OCI-LY1 (cell line): ENCODE measurements around the gene FREM3.

Experiments
- H2AFZ ChIP-seq: fragments of 200-600 bp; sonication (generic), shearing (Covaris generic); 2 replicates; pipeline ENCODE4 v1.6.0; 2014; ENCODE audit warnings: antibody characterized with exemption, mild to moderate bottlenecking, low read length
- H3F3A ChIP-seq: fragments of 200-600 bp; sonication (generic), shearing (Covaris generic); 2 replicates; pipeline ENCODE4 v1.6.0; 2014; ENCODE audit warnings: mild to moderate bottlenecking, antibody characterized with exemption, low read length, moderate library complexity; ENCODE audit not compliant: insufficient read depth
- H3K27ac ChIP-seq: fragments of 200-600 bp; sonication (generic); 2 replicates; pipeline ENCODE4 v1.5.1; 2014; ENCODE audit warnings: low read length, mixed run types, mild to moderate bottlenecking, low read depth; ENCODE audit not compliant: poor library complexity, severe bottlenecking
- H3K27me3 ChIP-seq: fragments of 200-600 bp; sonication (generic); 2 replicates; pipeline ENCODE4 v1.6.0; 2014; ENCODE audit warnings: antibody characterized with exemption, mild to moderate bottlenecking, low read length, moderate library complexity; ENCODE audit not compliant: insufficient read depth
- H3K36me3 ChIP-seq: fragments of 200-600 bp; sonication (generic); 2 replicates; pipeline ENCODE4 v1.6.1; 2014; ENCODE audit warnings: mild to moderate bottlenecking, antibody characterized with exemption, low read length, moderate library complexity, mixed read lengths; ENCODE audit not compliant: insufficient read depth
- H3K4me1 ChIP-seq: fragments of 200-600 bp; sonication (generic); 2 replicates; pipeline ENCODE4 v1.5.1; 2014; ENCODE audit warnings: mild to moderate bottlenecking, low read length, moderate library complexity; ENCODE audit not compliant: insufficient read depth, severe bottlenecking
- H3K4me2 ChIP-seq: fragments of 200-600 bp; sonication (generic), shearing (Covaris generic); 2 replicates; pipeline ENCODE4 v1.6.1; 2014; ENCODE audit warnings: low read length
- H3K4me3 ChIP-seq: fragments of 200-600 bp; sonication (generic); 2 replicates; pipeline ENCODE4 v1.5.1; 2014; ENCODE audit warnings: low read length, low read depth, mild to moderate bottlenecking, mixed read lengths; ENCODE audit not compliant: poor library complexity, severe bottlenecking
- H3K79me2 ChIP-seq: fragments of 200-600 bp; shearing (Covaris generic); 2 replicates; pipeline ENCODE4 v1.6.1; 2016; ENCODE audit warnings: mixed run types, low read length, mixed read lengths; ENCODE audit not compliant: insufficient read depth
- H3K9ac ChIP-seq: fragments of 200-600 bp; sonication (generic), shearing (Covaris generic); 2 replicates; pipeline ENCODE4 v1.6.1; 2014; ENCODE audit warnings: mild to moderate bottlenecking, low read length, mixed read lengths
- H3K9me2 ChIP-seq: fragments of 200-600 bp; sonication (generic), shearing (Covaris generic); 2 replicates; pipeline ENCODE4 v1.6.1; 2014; ENCODE audit warnings: low read depth, mild to moderate bottlenecking, low read length, mixed read lengths
- H3K9me3 ChIP-seq: fragments of 200-600 bp; shearing (Covaris generic); 2 replicates; pipeline ENCODE4 v1.6.1; 2014; ENCODE audit warnings: low read length, mixed read lengths
- H4K20me1 ChIP-seq: fragments of 200-600 bp; sonication (generic), shearing (Covaris generic); 2 replicates; pipeline ENCODE4 v1.6.0; 2016; ENCODE audit warnings: mild to moderate bottlenecking, low read length; ENCODE audit not compliant: insufficient read depth
- CTCF ChIP-seq: fragments of 200-600 bp; sonication (generic), shearing (Covaris generic); IDR thresholded peaks from 2 replicates; pipeline ENCODE4 v1.5.1; 2017; ENCODE audit warnings: mild to moderate bottlenecking, antibody characterized with exemption, low read length, moderate library complexity, mixed read lengths
- EZH2 ChIP-seq: fragments of 200-600 bp; sonication (generic), shearing (Covaris generic); IDR thresholded peaks from 2 replicates; pipeline ENCODE4 v1.8.0; 2017; ENCODE audit warnings: borderline replicate concordance, mixed run types, mild to moderate bottlenecking, antibody characterized with exemption, low read length, moderate library complexity, mixed read lengths

The FREM3 gene

DNA sequence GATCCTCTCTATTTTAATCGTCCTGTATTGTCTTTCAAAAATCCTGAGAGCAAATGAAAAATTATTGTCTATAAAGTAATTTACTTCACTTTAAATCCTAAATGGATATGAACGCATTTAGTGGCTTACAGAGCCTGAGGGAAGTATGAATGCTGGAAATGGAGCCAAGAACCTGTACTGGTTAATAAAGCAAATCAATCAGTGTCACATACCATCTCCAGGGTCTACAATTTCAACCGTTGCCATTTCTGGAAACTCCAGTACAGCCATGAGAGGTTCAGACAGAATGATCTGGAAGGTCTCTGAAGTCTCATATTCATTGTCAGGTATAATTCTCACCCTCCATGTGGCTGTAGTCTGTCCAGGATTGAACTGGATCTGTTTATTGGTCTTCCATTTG, 76.6 kb downstream of the FREM3 start:
- Histone ChIP-seq H3K27me3 (no peaks in the 10 kb centered on the region), H3K9ac (no peak overlapping the region), H3K4me2 (no peak overlapping the region), H3K79me2 (no peaks in the 10 kb centered on the region), H4K20me1 (no peaks in the 10 kb centered on the region), H3K9me2 (no peaks in the 10 kb centered on the region), H3K27ac (no peak overlapping the region), H2AFZ (no peak overlapping the region), H3F3A (no peaks in the 10 kb centered on the region), H3K36me3 (no peaks in the 10 kb centered on the region), H3K4me3 (no peak overlapping the region), H3K9me3 (no peaks in the 10 kb centered on the region), H3K4me1 (no peaks in the 10 kb centered on the region)
- no peak for TF ChIP-seq EZH2
- no peak for TF ChIP-seq CTCF

DNA sequence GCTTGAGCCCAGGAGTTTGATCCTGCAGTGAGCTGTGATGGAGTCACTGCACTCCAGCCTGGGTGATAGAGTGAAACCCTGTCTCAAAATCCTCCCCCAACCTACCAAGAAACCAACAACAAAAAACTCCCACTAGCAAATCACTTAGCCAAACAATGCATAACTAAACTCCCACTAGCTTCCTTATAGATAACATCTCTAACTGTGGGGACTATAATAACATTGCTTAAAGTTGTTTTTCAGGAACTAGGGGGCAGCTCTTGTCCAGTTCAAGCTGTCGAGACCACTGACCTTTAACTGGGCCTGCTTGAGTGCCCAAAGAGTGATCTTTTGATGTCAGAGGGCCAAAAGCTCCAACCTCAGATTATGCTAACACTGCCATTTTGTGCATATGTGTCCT, 81.7 kb downstream of the FREM3 start:
- Histone ChIP-seq H3K9me3 (no peaks in the 10 kb centered on the region), H3K9ac (no peak overlapping the region), H3K4me1 (no peaks in the 10 kb centered on the region), H3K4me3 (no peak overlapping the region), H3K79me2 (no peaks in the 10 kb centered on the region), H3K9me2 (no peaks in the 10 kb centered on the region), H3K36me3 (no peaks in the 10 kb centered on the region), H3K27me3 (no peaks in the 10 kb centered on the region), H2AFZ (no peak overlapping the region), H3F3A (no peaks in the 10 kb centered on the region), H3K4me2 (no peak overlapping the region), H3K27ac (no peak overlapping the region), H4K20me1 (no peaks in the 10 kb centered on the region)
- no peak for TF ChIP-seq EZH2
- no peak for TF ChIP-seq CTCF

- no peaks in the 10 kb centered on the region for H3K27me3 ChIP-seq
- H3K9me3 ChIP-seq: no peaks in the 10 kb centered on the region
- H3K4me3 ChIP-seq: no peak overlapping the region
- no peak overlapping the region for H2AFZ ChIP-seq
- H4K20me1 ChIP-seq: no peaks in the 10 kb centered on the region
- no peaks in the 10 kb centered on the region for H3F3A ChIP-seq
- no peaks in the 10 kb centered on the region for H3K4me1 ChIP-seq
- H3K27ac ChIP-seq: no peak overlapping the region
- H3K9me2 ChIP-seq: no peaks in the 10 kb centered on the region
- H3K79me2 ChIP-seq: no peaks in the 10 kb centered on the region
- H3K4me2 ChIP-seq: no peak overlapping the region
- no peak for TF ChIP-seq EZH2
- no peak for TF ChIP-seq CTCF
- H3K9ac ChIP-seq: no peak overlapping the region
- no peaks in the 10 kb centered on the region for H3K36me3 ChIP-seq
These were observed 82.3 kb downstream of the FREM3 start for GRCh38 chr4:143617994-143618679.
